Activated T-cell treated with anti-CD3 and anti-CD28 coated beads for 1 hour (primary cell): Measurements from ENCODE around the gene CCDC201.
"Not testable (repeated sequence)": the region's sequence is repeated elsewhere in the genome, so short reads cannot be mapped to it uniquely, and the experiment has no call there.

Experiments
- DNase-seq: peaks from one replicate; pipeline ENCODE4 v3.0.0-alpha.2; 2020; ENCODE audit warnings: low read depth

Gene CCDC201

DNA sequence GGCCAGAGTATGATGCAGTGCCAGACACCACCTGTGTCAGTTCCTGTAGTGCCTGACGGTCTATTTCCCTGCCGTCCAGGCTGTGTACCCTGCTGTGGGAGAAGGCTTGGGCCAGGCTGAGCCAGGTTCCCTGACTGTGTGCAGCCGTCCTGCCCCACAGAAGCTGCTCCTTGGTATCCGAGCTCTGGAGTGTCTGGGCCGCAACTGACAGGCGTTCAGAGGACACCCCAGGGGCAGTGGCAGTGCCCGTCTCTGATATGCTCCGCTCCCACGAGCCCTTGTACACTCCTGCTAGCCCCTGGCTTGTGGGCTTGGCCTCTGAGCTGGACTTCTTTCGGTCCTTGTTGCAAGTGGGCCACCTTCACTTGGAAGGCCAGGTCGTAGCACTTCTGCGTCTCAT lies 55.0 kb downstream of the CCDC201 start:
- DNase-seq, result not testable (repeated sequence)

DNA sequence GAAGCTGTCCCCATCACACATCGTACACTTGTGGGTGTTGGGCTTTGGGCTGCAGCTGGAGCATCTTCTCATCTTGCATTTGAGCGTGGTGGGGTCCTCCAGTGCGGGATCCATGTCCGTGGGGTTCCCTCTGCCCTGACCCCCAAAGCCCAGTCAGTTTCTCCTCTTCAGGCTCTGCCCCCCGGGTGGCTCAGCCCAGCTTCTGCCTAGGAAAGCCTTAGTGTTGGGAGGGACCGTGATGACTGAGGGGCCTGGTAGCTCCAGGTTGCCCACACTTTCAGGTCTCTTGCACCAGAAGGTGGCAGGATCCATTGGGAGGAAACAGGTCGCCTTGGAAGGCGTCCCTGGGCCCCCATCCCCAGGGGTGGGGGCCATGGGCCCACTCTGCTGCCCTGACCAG lies 55.9 kb downstream of the CCDC201 start:
- not testable (repeated sequence) for DNase-seq

DNA sequence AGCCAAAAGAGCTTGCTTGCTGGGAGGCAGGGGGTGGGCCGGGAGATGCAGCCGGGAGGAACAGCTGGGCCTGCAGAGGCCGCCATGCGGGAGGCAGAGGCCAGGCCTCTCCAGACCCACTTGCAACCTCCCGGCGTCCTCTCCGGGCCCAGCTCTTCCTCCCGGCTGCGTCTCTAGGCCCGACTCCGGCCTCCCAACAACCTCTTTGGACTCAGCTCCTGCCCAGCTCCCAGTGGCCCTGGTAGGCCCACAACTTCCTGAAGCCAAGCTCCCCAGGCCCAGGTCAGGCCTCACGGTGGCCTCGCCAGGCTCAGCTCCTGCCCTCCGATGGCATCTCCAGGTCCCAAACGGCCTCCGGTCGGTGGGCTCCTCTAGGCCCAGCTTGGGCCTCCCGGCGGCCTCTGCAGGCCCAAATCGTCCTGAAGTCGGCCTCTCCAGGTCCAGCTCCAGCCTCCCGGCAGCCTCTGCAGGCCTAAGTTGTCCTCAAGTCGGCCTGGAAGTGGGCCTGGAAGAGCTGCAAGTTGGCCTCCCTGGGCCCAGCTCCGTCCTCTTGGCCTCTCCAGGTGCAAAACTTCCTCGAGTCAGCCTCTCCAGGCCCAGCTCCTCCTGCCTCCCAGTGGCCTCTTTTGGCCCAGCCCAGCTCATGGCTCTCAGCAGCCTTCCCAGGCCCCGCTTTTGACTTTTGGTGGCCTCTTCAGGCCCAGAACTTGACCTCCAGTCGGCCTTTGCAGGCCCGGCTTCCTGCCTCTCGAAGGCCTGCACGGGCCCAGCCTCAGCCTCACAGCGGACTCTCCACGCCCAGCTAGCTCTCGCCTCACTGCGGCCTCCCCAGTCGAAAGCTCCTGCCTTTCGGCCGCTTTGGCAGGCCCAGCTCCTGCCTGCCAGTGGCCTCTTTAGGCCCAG lies 58.4 kb downstream of the CCDC201 start:
- not testable (repeated sequence) for DNase-seq

DNA sequence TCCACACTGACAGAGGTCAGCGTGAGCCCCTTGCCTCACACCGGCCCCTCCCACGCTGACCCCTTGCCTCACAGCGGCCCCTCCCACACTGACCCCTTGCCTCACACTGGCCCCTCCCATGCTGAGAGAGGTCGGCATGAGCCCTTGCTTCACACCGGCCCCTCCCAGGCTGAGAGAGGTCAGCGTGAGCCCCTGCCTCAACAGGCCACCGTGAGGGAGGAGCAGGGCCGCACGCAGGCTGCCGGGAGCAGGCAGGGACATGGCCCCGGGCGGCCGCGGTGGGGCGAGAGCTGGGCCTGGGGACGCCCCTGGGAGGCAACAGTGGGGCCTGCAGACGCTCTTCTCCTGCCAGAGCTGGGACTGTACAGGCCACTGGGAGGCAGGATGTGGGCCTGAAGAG lies 59.1 kb downstream of the CCDC201 start:
- not testable (repeated sequence) for DNase-seq

DNA sequence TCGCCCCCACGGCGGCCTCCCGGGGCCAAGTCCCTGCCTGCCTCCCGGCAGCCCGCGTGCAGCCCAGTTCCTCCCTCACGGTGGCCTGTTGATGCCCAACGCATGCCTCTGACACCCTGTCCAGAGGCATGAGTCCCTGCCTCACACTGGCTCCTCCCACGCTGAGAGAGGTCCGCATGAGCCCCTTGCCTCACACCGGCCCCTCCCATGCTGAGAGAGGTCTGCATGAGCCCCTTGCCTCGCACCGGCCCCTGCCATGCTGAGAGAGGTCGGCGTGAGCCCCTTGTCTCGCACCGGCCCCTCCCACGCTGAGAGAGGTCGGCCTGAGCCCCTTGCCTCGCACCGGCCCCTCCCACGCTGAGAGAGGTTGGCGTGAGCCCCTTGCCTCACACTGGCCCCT lies 59.9 kb downstream of the CCDC201 start:
- no peak for DNase-seq

DNA sequence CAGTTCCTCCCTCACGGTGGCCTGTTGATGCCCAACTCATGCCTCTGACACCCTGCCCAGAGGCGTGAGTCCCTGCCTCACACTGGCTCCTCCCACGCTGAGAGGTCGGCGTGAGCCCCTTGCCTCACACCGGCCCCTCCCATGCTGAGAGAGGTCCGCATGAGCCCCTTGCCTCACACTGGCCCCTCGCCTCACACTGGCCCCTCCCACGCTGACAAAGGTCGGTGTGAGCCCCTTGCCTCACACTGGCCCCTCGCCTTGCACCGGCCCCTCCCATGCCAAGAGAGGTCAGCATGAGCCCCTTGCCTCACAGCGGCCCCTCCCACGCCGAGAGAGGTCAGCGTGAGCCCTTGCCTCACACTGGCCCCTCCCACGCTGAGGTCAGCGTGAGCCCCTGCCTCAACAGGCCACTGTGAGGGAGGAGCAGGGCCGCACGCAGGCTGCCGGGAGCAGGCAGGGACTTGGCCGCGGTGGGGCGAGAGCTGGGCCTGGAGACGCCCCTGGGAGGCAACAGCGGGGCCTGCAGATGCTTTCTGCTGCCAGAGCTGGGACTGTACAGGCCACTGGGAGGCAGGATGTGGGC lies 61.1 kb downstream of the CCDC201 start:
- not testable (repeated sequence) for DNase-seq

DNA sequence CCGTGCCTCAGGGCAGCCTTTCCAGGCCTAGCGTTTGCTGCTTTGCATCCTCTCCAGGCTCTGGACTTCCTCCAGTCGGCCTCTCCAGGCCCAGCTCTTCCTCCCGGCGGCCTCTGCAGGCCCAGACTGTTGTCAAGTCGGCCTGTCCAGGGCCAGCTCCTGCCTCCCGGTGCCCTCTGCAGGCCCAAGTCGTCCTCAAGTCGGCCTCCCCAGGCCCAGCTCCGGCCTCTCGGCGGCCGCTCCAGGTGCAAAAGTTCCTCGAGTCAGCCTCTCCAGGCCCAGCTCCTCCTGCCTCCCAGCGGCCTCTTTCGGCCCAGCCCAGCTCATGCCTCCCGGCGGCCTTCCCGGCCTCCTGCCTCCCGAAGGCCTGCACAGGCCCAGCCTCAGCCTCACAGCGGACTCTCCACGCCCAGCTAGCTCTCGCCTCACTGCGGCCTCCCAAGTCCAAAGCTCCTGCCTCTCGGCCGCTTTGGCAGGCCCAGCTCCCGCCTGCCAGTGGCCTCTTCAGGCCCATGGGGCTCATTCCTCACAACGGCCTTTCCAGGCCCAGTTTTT lies 62.4 kb downstream of the CCDC201 start:
- not testable (repeated sequence) for DNase-seq
